ENCODE results near the gene TSPAN16.

TSPAN16 gene

GRCh38 chr19:11267316-11268085 is 28.5 kb upstream of the TSPAN16 start:
- DNase-seq (ENCODE audit: low spot score) = no peak
- in situ Hi-C loops (cut with MboI; ENCODE audit: low pct_unique_long_range_greater_than_20kb, low sequenced_read_pairs, unreplicated experiment) = no loop called here
- no peak for TF ChIP-seq CTCF (IDR thresholded peaks at IDR 0.05; ENCODE audit: extremely low read depth, insufficient read depth, missing control alignments)

GRCh38 chr19:11268783-11269267 is 27.1 kb upstream of the TSPAN16 start:
- no peak for DNase-seq (ENCODE audit: low spot score)
- in situ Hi-C loops (cut with MboI; ENCODE audit: low pct_unique_long_range_greater_than_20kb, low sequenced_read_pairs, unreplicated experiment) = no loop called here
- TF ChIP-seq CTCF (IDR thresholded peaks at IDR 0.05; ENCODE audit: extremely low read depth, insufficient read depth, missing control alignments) = no peak

GRCh38 chr19:11269408-11269807 is 26.6 kb upstream of the TSPAN16 start:
- in situ Hi-C loops (cut with MboI; ENCODE audit: low pct_unique_long_range_greater_than_20kb, low sequenced_read_pairs, unreplicated experiment) = no loop called here
- no peak for DNase-seq (ENCODE audit: low spot score)
- no peak for TF ChIP-seq CTCF (IDR thresholded peaks at IDR 0.05; ENCODE audit: extremely low read depth, insufficient read depth, missing control alignments)

GRCh38 chr19:11273296-11273695 is 22.7 kb upstream of the TSPAN16 start:
- in situ Hi-C loops (cut with MboI; ENCODE audit: low pct_unique_long_range_greater_than_20kb, low sequenced_read_pairs, unreplicated experiment) = no loop called here
- TF ChIP-seq CTCF (IDR thresholded peaks at IDR 0.05; ENCODE audit: extremely low read depth, insufficient read depth, missing control alignments) = no peak
- no peak for DNase-seq (ENCODE audit: low spot score)

GRCh38 chr19:11273989-11274388 is 22.0 kb upstream of the TSPAN16 start:
- TF ChIP-seq CTCF (IDR thresholded peaks at IDR 0.05; ENCODE audit: extremely low read depth, insufficient read depth, missing control alignments) = no peak
- in situ Hi-C loops (cut with MboI; ENCODE audit: low pct_unique_long_range_greater_than_20kb, low sequenced_read_pairs, unreplicated experiment) = no loop called here
- no peak for DNase-seq (ENCODE audit: low spot score)

- in situ Hi-C loops (cut with MboI; ENCODE audit: low pct_unique_long_range_greater_than_20kb, low sequenced_read_pairs, unreplicated experiment) = no loop called here
- no peak for TF ChIP-seq CTCF (IDR thresholded peaks at IDR 0.05; ENCODE audit: extremely low read depth, insufficient read depth, missing control alignments)
- DNase-seq (ENCODE audit: low spot score) = no peak
Measured at GRCh38 chr19:11274533-11275086, 21.4 kb upstream of the TSPAN16 start.
